ENCODE measurements around the gene NCKAP5. TPM values are rescaled to one million over a fixed set of nuclear protein-coding genes. Genes with fewer than 3 reads are reported as not detected.

The NCKAP5 gene
- total RNA-seq, 1 donor from 2014 or later = 18.4 TPM

DNA sequence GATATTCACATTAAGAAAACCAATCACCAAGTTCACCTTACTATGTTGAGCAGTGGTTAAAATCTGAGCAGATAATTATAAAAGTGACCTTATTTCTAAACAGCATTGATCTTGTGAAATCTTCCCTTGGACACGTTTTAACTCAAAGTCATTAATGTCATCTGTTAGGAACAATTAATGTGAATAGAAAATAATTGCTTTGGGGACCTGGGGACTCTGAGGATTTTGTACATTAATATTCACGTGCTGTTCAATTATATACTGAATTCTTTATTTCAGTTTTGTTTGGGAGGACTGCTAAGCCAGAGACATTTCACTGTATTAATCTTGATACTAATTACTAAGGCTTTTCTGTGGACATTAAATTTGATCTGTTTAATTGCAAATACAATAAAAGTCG is 771.2 kb downstream of the NCKAP5 start:
- no peak for DNase-seq

DNA sequence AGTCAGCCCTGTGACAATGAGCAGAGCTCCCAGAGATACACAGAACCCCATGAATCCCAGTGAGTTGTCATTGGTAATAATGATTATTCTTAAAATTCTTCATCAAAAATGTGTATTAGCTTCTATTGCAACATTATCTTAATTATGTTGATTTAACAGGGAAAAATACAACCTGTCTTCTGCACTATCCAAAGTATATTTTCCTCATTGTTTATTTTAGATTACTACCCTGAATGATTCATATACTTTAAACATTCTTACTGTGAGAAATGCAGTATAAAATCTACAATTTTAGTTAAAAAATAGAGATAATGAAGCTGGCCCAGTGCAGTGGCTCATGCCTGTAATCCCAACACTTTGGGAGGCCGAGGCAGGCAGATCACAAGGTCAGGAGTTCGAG is 773.0 kb downstream of the NCKAP5 start:
- no peak for DNase-seq

DNA sequence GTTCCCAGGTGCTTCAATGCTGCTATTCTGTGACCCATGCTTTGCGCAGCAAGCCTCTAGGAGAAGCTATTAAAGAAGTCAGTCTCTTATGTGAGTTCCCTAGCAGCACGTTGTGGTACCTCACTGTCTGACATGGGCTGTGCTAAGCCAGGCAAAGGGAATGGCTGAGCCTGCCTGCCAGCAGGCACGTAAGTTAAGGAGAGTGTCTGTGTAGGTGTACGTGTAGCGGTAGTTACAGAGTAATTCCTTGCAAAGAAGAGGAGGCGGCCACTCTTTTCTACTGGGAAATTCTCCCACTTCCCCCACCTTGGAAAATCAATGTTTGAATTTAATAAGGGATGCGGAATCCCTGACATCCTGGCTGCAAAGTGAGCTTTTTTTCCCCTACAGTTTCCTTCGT is 774.7 kb downstream of the NCKAP5 start:
- DNase-seq = no peak

DNA sequence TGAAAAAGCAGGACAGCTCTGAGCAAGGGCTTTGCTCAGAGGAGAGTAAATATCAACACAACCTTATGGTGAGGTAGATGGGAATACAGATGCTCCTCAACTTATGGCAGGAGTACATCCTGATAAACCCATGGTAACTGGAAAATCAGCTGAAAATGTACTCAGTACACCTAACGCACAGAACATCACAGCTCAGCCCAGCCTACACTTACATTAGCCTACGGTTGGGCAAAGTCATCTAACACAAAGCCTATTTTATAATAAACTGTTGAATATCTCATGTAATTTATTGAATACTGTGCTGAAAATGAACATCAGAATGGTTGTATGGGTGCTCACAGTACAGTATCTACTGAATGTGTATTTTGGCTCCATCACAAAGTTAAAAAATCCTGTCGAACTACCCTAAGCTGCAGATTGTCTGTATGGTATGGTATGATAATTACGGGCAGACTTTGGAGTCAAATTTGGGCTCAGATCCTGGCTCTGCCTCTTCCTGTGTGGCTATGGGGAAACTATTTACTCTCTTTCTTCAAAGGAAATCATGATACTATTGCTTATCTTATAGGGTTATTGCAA is 778.0 kb downstream of the NCKAP5 start:
- DNase-seq = peak; percentile 6

DNA sequence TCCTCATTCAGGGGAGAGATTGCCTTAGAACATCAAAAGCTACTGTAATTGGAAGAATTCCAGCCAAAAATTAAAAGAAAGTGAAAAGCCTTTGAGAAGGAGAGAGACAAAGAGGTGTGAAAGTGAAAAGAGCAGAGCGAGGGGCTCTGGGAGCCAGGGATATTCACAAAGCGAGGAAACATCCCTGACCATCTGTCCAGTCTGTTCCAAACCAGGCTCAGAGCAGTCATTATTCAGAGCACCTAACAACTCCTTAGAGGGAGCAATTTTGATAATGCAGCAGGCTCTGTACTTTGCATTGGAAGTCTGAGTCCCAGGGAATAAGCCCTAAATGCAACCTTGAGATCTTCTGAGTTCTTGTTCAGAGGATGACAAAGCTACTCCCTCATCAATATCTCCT is 779.2 kb downstream of the NCKAP5 start:
- DNase-seq = no peak

DNA sequence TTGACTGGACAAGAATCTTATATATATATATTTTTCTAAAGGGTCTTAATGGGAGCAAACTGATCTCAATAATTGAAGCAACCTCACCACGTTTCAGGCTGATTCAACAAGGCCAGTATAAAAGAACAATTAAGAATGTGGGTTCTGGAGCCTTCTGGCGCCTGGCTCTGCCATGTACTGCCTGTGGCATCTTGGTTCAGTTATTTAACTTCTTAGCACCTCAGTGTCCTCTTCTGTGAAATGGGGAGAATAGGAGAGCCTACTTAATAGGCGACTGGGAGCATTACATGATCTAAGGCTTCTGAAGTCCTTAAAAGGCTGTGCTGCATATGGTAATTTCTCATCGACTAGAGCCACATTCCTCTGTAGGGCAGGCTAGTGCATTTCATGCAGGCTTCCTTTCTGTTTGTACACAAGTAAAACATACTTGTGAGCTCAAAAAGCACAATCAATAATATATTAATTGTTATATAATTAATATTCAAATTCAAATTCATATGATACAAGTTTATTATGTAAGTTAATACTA is 779.9 kb downstream of the NCKAP5 start:
- DNase-seq = no peak

DNA sequence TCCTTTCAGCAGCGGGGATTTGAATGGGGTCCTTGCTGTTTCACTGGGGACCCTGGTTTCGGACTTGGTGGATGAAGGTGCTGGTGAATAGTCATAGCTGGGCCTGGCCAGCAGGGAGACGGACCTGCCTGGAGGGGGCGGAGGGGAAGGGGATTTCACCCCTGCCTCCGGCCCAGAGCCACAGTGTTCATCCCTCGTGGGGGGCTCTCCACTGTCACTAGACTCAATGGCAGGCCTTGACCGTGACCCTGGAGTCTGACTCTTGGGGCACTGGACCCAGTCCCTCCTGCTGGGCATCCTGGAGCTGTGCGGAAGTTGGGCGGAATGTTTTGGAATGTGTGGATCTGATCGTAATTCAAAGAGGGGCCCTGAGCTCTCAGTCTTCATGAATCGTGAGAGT is 784.4 kb downstream of the NCKAP5 start:
- DNase-seq = no peak

DNA sequence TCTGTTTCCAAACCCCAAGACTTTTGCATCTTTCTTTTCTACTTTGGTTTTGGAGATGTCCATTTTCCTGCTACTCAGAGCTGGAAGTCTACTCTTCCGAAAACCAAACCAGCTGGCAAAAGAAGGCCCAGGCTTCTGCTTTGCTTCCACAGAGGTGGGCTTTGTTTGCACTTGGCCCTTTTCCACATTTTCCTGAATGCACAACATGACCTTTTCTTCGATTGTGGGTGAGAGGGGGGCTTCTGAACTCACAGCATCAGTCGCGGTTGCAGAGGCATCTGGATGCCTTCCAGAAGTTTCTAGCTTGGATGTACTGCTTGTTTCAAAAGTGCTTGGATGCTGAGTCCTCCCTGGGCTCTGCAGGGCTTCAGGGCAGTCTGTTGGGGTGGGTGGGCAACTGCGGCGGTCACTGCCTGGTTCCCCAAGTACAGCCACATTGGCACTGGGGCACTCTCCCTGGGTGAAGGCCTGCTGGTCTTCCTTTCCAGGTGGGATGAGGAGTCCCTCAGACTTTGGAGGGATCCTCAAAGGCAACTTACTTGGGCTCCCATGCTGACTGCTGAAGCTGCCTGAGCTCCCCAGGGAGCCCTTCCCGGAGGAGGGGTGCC is 786.0 kb downstream of the NCKAP5 start:
- DNase-seq = peak; percentile 60

DNA sequence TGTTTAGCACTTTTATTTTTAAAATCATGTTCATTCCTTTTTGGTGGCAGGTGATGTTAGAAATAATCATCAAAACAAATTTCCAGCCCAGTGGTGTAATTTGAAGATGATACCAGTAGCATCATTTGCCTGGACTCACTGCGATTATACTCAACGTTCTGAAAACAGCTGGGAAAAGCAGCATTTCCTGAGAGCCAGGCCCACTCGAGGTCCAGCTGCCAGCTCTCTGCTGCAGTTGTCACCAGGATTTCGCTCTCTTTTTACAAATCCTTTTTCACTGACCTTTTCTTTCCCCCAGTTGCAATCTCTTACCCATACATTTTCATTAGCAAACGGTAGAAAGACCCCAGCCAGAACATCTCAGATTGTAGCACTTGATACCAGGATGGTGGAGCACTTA is 787.6 kb downstream of the NCKAP5 start:
- peak; percentile 76 for DNase-seq

DNA sequence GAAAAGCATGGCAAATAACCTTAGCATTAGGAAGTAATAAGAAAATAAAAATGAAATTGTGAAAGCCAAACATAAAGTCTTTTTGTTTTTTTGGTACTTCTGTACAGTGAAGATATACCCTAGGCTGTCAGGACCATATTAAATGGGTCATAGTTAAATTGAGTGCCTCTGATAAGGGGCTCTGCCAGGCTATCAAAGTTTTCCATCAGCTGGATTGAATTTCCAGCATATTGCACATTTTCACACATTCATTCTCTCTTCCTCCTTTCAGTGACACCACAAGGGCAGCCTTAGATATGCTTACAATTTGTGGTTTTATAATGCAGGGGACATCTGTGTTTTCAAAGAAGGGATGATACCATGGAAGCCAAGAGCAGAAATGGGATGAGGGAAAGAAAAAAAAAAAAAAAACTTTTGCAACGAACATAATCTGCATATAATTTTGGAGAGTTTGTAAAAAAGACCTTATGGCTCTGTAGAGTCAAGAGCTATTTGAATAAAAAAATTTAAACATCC is 789.0 kb downstream of the NCKAP5 start:
- no peak for DNase-seq

DNA sequence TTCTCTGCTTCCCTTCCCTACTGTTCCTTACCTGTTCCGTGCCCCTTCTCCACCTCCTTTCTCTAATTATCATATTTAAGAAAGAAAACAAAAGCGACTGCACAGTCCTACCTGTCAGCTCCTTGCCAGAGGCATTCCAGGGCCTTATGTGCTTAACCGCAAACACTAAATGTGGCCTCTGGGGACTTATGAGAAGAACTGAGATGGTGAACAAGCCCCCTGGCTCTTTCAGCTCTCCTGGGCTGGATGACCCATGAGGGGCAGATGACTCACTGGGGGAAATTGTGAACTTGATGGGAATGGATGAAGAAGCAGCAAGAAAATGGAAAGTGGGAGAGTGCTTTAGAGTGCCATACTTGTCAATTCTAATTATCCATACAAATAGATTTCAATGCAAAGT is 792.0 kb downstream of the NCKAP5 start:
- DNase-seq = no peak

DNA sequence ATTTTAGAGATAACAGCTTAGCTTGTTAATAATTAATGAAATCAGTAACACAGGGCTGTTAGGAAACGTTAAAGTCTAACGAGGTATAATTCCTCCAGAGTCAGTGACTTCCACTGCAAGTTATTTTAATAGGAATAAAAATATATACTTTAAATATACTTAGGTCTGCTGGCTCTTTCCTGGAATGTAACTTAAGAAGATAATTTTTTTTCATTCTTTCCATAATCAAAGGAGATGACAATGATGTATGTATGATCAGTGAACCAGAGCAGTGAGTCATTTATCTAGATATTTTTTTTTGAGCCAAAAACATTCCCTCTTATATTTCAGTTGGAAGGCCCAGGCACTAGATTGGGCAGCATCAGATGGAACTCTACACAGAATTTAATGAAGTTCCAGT is 794.1 kb downstream of the NCKAP5 start:
- no peak for DNase-seq

DNA sequence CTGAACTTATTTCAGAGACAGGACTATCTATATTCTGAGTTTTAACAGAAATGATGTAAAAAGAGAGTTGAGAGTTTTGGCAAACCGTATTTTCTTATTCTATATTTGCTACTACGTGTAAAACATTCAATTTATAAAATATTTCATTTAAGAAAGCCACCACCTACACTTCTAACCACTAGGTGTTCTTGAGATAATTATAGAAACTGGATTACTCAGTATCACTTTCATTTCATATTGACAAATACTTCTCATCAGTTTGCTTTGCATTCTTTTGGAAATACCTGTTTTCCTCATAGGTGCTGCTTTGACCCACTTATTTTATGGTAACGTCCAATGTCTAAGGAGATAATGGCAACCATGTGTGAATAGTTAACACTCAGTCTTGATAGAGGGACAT is 794.9 kb downstream of the NCKAP5 start:
- no peak for DNase-seq

DNA sequence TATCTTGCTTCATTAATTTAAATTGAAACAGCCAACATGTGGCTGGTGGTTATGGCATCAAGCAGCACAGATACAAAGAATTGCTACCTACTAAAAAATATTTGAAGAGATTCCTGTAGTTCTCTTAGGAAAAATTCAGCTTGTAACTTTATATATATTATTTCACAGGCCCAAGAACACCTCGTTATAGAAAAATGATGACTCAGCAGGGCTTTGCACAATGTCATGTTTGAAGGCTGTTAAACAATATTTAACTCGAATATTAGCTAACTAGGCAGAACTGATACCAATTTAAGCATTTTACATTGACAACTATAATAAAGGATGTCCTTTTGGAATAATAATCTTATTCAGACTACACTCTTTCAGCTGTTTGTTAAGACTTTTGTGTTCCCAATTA is 795.9 kb downstream of the NCKAP5 start:
- no peak for DNase-seq

DNA sequence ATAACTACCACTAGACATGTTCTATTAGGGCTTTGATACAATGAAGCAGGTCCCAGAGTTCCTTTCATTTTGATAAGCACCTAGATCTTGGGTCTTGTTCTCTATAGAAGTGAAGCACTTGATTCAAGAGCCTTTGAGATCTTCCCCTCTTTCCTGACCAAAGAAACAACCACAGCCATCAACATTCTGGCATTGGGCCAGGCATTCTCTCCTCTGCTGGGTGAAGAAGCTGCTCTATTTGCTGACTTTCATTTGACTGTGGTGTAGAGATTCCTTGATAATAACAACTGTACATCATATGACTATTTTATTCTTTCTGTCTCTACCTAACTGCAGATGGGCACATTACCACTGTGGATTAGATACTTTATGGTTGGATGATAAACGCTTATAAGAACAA is 801.7 kb downstream of the NCKAP5 start:
- peak; percentile 12 for DNase-seq

DNA sequence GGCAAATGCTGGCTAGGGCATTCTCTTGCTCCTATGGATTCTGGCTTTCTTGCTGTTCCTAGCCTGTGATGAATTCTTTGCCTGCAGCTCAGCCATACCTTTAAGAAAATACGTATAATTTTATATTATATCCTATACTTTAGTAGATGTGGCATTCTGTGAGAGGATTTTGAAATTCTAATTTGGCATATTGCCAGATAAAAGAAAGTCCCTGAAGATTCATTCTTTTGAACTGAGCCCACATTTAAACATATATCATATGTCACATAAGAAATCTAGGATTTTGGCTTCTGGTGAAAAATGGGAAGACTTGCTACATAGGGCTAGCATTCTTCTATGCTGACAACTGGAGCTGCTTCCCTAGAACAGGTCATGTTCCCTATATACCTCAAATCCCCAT is 806.8 kb downstream of the NCKAP5 start:
- no peak for DNase-seq

DNA sequence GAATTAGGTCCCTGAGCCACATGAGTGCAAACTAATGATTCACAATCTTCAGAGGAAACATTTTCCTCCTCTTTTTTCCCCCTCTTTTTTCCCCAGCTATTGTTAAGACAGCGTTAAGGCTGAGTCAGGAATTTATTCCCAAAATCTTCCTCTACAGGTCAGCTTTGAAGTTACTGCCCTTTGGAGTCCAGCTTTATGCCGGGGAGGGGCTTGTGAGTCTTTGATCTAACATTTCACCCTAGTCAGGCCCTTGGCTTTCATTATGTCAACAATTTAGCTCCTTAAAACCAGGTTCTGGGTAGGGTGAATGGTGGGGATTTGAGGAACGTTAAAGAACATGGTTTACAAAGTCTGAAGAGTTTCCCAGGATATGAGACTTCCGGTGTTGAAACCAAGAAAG is 807.3 kb downstream of the NCKAP5 start:
- DNase-seq = no peak

DNA sequence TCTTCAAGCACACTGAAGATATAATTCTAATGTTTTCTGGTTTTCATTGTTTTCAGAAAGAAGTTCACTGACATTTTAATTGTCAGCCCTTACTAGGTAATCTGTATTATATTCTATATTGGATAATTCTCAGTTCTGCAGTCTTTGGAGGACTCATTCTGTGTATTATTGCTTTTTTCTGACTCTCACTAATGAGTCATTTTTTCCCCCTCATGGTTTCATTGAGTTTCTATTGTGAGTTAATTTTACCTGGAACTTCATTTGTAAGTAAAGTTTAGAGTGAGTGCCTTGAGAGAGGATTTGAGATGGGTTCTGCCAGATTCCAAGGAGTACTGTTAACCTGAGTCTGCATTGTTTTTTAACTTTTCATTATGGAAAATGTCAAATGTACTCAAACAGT is 807.9 kb downstream of the NCKAP5 start:
- DNase-seq = no peak

DNA sequence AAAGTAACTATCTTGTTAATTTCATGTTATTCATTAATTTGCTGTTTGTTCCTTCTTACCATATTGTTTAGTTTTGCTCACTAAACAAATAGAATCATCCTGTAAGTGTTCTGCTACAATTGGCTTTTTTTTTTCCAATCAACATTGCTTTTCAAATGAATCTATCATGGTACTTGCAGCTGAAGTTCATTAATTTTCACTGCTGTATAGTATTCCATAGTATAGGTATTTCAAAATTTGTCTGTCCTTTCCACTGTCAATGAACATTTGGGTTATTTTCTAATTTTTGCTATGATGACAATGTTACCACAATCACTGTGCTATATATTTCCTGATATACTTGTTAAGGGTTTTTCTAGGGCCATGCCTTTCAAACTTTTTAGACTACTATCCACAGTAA is 809.3 kb downstream of the NCKAP5 start:
- DNase-seq = no peak

DNA sequence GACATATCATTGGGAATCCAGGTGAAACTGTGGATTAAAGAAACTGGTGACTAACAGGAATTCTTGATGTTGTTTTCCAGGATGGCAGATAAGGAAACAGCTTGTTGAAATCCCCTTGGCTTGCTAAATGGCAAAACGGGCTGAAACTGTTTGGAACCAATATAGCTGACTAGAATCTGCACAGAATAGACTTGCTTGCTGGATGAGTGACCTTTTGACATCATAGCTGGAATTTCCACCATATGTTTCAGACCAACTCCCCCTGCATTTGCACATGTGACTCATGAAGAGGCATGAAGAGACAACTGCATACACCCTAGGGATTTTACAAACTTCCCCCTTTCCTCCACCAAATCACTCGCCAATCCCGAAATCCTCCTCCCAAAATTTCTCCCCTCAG is 810.6 kb downstream of the NCKAP5 start:
- DNase-seq = peak; percentile 11

DNA sequence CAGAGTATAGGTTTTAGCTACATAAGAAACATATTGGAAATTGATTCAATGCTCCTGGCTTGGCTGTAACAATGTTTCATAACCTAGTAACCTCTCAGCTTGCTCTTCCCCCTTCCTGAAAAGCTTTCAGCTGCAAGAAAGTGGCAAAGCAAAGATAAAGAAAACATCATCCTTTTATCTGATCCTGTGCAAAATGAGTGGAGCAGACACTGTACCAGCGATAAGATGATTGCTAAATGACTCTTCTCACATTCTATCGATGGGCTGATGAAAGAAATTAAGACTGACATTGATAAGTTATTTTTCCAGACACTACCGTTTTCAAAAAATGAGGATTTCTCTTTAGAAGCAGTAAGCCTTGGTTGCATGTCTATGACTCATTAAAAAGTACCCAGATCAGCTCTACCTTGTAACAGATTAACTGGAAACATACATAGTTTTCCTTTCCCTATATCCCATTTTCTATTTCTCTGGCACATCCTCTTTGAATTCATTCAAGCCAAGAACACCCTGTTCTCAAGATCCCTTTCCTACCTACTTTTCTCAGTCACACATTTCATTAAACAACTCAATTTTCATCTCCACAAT is 811.2 kb downstream of the NCKAP5 start:
- no peak for DNase-seq

DNA sequence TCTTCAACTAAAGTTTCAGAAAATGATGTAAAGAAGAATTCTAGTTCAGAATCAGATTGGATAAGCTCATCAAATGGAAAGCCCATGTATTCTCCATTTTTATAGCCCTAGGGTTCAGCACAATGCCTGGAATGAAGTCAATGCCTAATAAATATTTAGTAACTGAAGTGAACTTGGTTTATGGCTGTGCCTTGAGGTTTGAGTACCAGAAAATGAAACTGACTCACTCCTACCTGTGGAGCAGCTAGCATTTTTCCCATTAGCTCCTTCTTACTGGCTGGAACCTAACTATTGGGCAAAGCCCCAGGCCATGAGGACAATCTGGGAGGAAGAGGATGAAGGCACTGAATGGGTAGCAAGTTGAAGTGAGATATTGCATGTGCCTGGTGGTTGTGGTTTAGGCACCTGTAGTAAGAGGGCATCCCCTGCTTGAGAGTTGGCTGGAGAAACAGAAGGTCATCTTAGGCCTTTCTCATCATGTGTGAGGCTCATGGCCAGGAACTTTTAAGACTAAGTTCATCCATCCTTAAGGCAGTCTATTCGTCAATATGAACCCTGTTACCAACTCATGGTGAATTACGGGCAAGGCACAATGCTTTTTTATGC is 813.3 kb downstream of the NCKAP5 start:
- DNase-seq = no peak

DNA sequence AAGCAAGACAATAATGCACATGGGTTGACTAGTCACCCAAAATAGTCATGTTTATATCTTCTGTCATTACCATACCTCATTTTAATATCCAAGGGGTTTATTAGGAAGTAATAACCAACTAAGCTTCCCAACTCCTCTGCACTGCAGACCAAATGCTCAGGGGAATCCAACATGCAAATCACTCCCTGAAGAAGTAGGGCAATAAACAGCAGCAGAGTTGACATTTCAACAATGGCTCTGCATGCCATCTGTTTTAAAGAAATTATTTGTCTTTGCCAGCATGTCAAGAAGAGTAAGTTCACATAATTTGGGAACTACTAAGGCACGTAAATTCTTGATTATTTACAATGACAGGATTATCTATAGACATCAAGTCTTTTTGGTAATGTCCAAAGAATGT is 813.9 kb downstream of the NCKAP5 start:
- no peak for DNase-seq

All from tongue (tissue), 2 donors.